GM19099 (cell line): ENCODE results near the gene DISP3.

Experiments
- POLR2A ChIP-seq: IDR thresholded peaks from 3 replicates; pipeline ENCODE4 v1.6.1; 2011; ENCODE audit warnings: low read depth; ENCODE audit not compliant: insufficient read length; ENCODE audit errors: extremely low read depth

The DISP3 gene

GRCh38 chr1:11525516-11525915, 46.6 kb downstream of the DISP3 start:
- no peak for TF ChIP-seq POLR2A

- TF ChIP-seq POLR2A, result no peak
Observed at GRCh38 chr1:11526071-11526895, 47.3 kb downstream of the DISP3 start.

GRCh38 chr1:11527541-11528452, 48.8 kb downstream of the DISP3 start:
- TF ChIP-seq POLR2A, result no peak

GRCh38 chr1:11528611-11529261, 49.8 kb downstream of the DISP3 start:
- no peak for TF ChIP-seq POLR2A

- no peak for TF ChIP-seq POLR2A
Observed at GRCh38 chr1:11529330-11529729, 50.4 kb downstream of the DISP3 start.

- TF ChIP-seq POLR2A, result no peak
Observed at GRCh38 chr1:11529763-11530730, 51.1 kb downstream of the DISP3 start.

- TF ChIP-seq POLR2A, result no peak
Observed at GRCh38 chr1:11530731-11531311, 51.9 kb downstream of the DISP3 start.

- TF ChIP-seq POLR2A, result no peak
Observed at GRCh38 chr1:11531314-11531870, 52.4 kb downstream of the DISP3 start.

- no peak for TF ChIP-seq POLR2A
Observed at GRCh38 chr1:11531943-11532342, 53.0 kb downstream of the DISP3 start.

GRCh38 chr1:11533790-11534787, 55.1 kb downstream of the DISP3 start:
- no peak for TF ChIP-seq POLR2A

GRCh38 chr1:11534846-11535245, 55.9 kb downstream of the DISP3 start:
- no peak for TF ChIP-seq POLR2A

GRCh38 chr1:11535316-11535715, 56.4 kb downstream of the DISP3 start:
- TF ChIP-seq POLR2A, result no peak
